GM15510 (cell line): ENCODE data around the gene ITPKB.

Experiments
- POLR2A ChIP-seq: IDR thresholded peaks from 3 replicates; pipeline ENCODE4 v1.6.1; 2011; ENCODE audit warnings: borderline replicate concordance; ENCODE audit not compliant: insufficient read length; ENCODE audit errors: extremely low read depth

ITPKB gene

GRCh38 chr1:226661271-226661670 lies 77.8 kb downstream of the ITPKB start:
- no peak for TF ChIP-seq POLR2A

DNA sequence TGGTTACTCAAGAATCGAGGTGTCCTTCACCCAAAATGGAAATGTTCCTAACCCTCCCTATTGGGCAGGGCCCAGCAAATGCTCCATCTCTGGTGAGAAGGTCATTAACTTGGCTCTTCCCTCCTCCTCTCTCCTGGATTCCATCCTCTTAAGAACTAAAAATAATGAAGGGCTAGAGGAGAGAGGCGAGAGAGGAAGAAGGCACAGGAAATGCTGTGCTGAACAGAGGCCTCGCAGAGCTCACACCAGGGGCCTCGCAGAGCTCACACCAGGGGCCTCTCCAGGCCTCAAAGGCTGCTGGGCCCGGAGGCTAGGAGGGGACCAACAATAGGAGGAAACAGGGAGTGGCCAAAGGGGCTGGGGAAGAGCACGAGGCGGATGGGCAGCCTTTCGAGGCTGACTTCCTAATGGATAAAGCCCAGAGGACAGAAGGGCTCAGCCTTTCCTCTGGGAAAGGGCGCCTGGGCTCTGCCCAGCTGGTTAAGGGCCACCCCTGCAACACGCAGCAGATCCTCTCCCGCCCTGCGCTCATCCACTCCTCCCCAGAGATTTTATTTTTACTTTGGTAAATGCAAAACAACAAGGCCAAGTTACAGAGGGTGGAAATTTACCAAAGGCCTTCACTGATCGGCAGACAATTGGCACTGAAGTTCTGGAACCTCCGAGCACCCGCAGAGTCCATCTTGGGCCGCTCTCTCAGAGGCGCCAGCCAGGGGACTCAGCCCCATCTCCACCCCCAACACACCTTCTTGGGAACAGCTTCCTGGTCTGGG lies 78.5 kb downstream of the ITPKB start:
- TF ChIP-seq POLR2A: no peak

DNA sequence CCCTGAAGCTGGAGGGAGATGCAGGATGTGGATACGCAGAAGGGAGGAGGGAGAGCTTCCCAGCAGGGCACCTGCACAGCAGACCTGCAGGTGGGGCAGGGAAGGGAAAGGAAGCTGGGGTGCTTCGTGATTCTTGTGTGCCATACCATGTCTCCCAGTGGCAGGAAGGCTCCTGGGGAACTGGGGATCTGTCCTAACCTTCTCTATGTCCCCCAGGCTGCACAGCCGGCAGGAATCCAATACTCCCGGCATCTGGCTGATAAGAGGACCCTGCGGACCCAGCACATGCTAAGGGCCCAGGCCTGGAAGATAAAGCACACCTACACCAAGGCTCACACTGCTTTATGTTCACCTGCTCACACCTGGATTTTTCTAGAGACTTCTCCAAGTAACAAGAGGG lies 79.4 kb downstream of the ITPKB start:
- no peak for TF ChIP-seq POLR2A

GRCh38 chr1:226659136-226659535 lies 79.9 kb downstream of the ITPKB start:
- TF ChIP-seq POLR2A: no peak

GRCh38 chr1:226658546-226659125 lies 80.4 kb downstream of the ITPKB start:
- TF ChIP-seq POLR2A: no peak

- no peak for TF ChIP-seq POLR2A
Observed at GRCh38 chr1:226657895-226658545, 81.1 kb downstream of the ITPKB start.

GRCh38 chr1:226656601-226657277 lies 82.3 kb downstream of the ITPKB start:
- TF ChIP-seq POLR2A: no peak

- no peak for TF ChIP-seq POLR2A
Observed at GRCh38 chr1:226656201-226656600, 82.9 kb downstream of the ITPKB start.

DNA sequence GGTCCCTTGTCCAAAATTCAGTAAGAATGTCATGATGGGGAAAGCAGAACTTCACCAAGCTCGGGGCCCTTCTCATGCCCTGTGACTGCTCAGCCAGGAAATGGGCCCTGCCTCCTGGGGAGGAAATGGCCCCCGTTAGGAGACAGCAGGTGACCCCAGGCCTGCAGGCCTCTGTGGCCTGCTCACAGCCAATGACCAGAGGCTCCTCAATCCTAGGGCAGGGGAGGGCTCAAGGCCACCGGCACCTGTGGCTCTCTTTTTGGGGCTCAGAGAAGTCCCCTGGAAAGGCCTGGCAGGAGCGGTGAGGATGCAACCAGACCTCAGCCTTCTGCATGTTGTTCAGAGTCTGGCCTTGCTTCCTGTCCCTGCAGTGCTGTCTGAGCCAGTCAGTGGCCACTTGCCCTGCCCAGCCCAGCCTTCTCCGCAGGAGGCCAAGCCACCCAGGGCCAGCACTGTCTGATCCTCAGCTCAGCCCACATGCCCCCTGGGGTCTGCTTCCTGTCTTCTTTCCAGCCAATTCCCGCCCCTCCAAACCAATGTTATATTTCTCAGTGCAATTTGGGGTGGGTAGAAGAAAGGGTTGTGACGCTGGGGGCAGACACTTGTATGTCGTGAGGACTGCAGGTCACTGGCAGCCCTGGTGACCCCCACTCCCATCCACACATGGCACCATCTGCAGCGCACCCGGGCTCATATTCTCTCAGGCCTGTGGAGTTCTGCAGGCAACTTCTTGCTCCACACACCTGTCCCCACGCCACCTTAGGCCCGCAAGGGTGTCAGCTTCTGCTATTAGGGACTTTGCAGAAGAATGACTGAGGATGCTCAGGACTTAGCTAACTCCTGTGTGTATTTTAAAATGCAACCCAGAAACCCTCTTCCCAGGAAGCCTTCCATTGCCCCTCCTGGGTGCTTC lies 83.6 kb downstream of the ITPKB start:
- no peak for TF ChIP-seq POLR2A

DNA sequence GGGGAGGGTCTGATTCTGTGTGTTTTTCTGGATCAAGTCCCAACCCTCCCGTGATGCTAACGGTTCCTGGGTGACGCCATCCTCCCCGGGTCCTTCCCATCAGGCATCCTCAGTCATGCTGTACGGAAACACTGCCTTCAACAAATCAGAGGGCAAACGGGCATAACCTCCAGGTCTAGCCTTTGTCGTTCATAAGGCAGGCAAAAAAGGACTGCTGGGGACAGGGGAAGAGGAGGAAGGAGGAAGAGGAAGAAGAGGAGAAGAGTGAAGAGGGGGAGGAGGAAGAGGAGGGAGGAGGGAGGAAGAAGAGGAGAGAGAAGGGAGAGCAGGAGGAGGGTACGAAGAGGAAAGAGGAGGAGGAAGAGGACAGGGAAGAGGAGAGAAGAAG lies 84.4 kb downstream of the ITPKB start:
- no peak for TF ChIP-seq POLR2A

GRCh38 chr1:226654046-226654667 lies 84.9 kb downstream of the ITPKB start:
- no peak for TF ChIP-seq POLR2A

DNA sequence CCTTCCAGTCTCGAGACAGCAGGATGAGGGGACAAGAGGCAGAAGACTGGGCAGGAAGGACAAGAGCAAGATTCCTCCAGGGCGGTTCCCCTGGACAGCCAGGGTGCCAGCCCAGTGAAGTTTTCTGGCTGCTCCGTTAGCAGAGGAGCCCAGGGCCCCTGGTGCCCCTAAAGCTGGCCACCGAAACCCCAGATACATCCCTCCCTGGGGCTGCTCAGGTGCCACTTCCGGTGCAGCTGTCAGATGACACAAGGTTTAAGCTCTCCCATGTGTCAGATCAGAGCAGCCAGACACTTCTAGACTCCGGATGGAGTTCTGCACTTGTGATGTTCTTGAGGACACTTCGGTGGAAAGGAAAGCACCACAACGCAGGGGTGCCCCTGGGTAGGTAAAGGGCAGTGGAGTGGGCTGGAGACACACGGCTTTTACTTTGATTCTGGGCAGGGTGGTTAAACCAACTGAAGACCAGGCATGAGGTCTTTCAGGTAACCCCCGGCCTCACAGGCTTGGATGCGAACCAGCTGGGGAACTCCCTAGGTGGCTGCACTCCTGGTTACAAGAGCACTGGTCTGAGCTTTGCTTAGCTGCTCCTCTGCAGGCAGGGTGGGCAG lies 85.7 kb downstream of the ITPKB start:
- TF ChIP-seq POLR2A: no peak

GRCh38 chr1:226652613-226653012 lies 86.5 kb downstream of the ITPKB start:
- no peak for TF ChIP-seq POLR2A
